ENCODE data around the gene SUSD2.
A peak's percentile ranks its signal among the peaks of the same experiment; 100 is the strongest.
"Not testable (repeated sequence)": the region's sequence is repeated elsewhere in the genome, so short reads cannot be mapped to it uniquely, and the experiment has no call there.

Gene SUSD2

DNA sequence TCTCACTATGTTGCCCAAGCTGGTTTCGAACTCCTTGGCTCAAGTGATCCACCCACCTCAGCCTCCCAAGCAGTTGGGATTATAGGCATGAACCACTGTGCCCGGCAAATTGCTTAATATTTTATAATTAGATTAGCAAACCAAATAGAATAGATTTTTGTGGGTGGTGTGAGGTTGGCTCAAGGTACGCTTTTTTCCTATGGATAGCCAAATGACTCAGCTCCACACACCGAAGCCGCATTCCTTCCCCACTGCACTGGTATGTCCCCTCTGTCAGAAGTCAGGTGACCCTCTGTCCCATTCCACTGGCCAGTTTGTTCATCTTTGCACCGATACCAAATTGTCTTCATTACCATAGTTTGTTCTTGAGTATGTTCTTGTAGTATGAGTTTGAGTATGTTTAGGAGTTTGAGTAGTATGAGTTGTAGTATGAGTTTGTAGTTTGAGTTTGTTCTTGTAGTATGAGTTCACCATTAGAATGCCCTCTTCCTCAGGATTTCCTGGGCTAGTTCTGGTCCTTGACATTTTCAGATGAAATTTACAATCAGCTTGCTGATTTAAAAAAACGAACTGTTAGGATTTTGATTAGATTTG lies 19.4 kb downstream of the SUSD2 start:
- DNase-seq (ENCODE audit: low read depth): peak; percentile 88
- TF ChIP-seq, protein P1, sequence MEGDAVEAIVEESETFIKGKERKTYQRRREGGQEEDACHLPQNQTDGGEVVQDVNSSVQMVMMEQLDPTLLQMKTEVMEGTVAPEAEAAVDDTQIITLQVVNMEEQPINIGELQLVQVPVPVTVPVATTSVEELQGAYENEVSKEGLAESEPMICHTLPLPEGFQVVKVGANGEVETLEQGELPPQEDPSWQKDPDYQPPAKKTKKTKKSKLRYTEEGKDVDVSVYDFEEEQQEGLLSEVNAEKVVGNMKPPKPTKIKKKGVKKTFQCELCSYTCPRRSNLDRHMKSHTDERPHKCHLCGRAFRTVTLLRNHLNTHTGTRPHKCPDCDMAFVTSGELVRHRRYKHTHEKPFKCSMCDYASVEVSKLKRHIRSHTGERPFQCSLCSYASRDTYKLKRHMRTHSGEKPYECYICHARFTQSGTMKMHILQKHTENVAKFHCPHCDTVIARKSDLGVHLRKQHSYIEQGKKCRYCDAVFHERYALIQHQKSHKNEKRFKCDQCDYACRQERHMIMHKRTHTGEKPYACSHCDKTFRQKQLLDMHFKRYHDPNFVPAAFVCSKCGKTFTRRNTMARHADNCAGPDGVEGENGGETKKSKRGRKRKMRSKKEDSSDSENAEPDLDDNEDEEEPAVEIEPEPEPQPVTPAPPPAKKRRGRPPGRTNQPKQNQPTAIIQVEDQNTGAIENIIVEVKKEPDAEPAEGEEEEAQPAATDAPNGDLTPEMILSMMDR (conservative IDR thresholded peaks at IDR 0.05; ENCODE audit: low read depth, low read length): no peak
- no peak overlapping the region for H3K4me3 ChIP-seq (ENCODE audit: low read depth, low read length)

DNA sequence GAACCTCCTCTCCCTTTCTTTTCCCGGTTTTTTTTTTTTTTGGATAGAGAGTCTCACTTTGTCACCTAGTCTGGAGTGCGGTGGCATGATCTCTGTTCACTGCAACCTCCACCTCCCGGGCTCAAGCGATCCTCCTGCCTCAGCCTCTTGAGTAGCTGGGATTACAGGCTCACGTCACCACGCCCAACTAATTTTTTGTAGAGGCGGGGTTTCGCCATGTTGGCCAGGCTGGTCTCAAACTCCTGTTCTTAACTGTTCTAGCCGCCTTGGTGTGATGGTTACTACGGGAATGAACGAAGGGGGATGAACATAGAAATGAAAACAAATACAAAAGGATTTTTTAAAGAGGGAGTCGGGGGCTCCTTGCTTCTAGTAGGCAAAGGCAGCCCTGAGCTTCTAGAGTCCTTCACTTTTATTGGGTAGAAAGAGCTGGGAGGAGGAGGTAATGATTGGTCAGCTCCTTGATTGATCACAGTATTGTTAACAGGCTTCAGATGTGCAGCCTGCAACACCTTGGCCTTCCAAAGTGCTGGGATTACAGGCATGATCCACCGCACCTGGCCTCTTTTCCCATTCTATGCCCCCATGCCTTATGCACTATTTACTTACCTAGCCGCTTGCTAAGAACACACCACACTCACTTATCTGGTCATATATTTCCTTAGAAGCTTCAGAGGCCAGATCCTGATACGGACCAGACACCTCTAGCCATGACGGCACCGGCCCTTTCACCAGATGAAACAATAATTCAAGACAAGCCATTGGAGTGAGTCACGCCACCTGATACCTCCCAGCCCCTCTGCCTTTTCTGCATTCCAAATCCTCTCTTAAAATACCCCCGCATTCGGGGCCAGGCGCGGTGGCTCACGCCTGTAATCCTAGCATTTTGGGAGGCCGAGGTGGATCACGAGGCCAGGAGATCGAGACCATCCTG lies 20.7 kb downstream of the SUSD2 start:
- DNase-seq (ENCODE audit: low read depth): peak; percentile 36
- TF ChIP-seq, protein P1 (conservative IDR thresholded peaks at IDR 0.05; ENCODE audit: low read depth, low read length): no peak
- no peak overlapping the region for H3K4me3 ChIP-seq (ENCODE audit: low read depth, low read length)

DNA sequence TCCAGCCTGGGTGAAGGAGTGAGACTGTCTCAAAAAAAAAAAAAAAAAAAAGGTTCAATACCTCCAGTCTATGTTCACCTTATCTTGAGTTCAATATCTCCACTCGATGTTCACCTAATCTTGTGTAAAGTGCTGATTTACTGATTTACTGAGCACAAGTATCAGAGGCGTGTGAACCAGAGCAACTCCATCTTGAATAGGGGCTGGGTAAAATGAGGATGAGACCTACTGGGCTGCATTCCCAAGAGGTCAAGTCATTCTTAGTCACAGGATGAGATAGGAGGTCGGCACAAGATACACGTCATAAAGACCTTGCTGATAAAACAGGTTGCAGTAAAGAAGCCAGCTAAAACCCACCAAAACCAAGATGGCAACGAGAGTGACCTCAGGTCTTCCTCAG lies 22.6 kb downstream of the SUSD2 start:
- not testable (repeated sequence) for H3K4me3 ChIP-seq (ENCODE audit: low read depth, low read length)

DNA sequence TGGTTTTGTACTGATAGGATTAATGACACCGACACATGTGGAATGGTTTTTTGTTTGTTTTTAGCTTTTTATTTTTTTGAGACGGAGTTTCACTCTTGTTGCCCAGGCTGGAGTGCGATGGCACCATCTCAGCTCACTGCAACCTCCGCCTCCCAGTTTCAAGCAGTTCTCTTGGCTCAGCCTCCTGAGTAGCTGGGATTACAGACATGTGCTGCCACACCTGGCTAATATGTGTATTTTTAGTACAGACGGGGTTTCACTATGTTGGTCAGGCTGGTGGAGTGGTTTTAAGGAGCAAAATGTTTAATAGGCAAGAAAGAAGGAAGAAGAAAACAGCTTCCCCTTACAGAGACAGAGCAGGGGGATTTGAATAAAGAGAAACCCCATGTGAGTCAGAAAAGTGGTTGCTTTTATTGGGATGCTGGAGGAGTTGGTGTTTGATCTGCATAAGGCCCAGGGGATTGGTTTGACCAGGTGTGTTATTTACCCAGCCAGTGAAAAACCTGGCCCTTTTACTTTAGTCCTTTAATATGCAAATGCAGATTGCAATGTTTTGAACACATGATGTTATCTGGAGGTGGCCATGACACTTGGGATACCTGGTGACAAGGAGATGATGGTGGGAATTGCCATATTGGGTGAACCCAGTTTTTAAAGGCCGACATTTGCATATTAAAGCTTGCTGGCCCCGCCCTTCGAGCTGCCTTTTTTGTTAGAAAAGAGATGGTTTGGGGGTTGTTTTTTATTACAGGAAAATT lies 24.3 kb downstream of the SUSD2 start:
- no peak for DNase-seq (ENCODE audit: low read depth)
- TF ChIP-seq, protein P1 (conservative IDR thresholded peaks at IDR 0.05; ENCODE audit: low read depth, low read length): no peak
- no peak overlapping the region for H3K4me3 ChIP-seq (ENCODE audit: low read depth, low read length)

More for the DNA sequence above, 22.6 kb downstream of the SUSD2 start:
- not testable (repeated sequence) for DNase-seq (ENCODE audit: low read depth)

DNA sequence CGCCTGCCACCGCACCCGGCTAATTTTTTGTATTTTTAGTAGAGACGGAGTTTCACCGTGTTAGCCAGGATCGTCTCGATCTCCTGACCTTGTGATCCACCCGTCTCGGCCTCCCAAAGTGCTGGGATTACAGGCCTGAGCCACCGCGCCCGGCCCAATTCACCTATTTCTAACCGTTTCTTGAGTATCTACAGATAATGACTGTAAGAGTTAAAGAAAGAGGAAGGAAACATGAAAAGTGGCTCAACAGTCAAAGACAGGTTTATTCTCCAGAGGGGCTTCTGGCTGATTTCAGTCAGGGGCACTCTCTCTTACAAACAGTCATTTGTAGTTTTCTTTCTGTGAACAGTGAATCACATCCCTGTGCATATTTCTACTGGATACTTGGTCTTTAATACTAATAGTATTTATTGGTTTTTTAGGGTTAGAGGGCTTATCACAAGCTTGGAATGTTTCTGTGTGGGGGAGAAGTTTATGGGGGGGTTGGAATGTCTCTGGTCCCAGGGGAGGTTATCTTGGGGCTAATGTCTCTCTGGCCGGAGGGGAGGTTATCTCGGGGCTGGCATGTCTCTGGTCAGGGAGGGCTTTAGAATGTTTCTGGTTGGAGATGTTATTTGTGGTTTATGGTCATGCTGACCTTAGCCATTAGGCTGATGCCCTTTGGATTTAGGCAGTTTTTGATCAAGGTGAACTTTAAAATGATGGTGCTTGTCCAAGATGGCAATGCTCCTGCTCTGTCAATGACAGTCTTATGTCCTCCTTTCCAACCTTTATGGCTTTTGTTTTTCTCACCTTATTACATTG lies 25.4 kb downstream of the SUSD2 start:
- peak; percentile 43 for DNase-seq (ENCODE audit: low read depth)
- not testable (repeated sequence) for H3K4me3 ChIP-seq (ENCODE audit: low read depth, low read length)

DNA sequence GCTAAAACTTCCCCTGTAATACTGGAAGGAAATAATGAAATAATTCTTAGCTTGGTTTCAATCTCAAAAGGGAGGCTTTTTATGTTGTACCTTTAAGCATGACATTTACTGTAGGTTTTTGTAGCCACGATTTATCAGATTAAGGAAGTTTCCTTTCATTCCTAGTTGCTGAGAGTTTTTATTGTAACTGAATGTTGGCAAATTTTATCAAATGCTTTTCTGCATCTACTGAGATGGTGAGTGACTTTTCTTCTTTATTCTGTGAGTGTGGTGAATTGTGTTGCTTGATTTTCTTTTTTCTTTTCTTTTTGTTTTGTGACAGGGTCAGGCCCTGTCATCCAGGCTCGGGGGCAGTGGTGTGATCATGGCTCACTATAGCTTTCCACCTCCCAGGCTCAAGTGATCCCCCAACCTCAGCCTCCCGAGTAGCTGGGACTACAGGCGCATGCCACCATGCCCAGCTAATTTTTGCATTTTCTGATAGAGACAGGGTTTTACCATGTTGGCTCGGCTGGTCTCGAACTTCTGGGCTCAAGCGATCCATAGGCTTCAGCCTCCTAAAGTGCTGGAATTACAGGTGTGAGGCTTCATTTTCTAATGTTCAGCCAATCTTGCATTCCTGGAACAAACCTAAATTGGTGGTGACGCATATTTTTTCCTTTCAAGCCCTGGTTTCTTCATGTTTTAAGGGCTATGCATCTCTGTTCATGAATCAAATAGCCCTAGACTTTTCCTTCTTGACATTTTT lies 26.2 kb downstream of the SUSD2 start:
- TF ChIP-seq, protein P1 (conservative IDR thresholded peaks at IDR 0.05; ENCODE audit: low read depth, low read length): no peak
- no peak overlapping the region for H3K4me3 ChIP-seq (ENCODE audit: low read depth, low read length)
- no peak for DNase-seq (ENCODE audit: low read depth)

Data from choroid plexus epithelial cell (primary cell).